ENCODE data around the gene NCAM1.
A peak's percentile ranks its signal among the peaks of the same experiment; 100 is the strongest.

NCAM1 gene

DNA sequence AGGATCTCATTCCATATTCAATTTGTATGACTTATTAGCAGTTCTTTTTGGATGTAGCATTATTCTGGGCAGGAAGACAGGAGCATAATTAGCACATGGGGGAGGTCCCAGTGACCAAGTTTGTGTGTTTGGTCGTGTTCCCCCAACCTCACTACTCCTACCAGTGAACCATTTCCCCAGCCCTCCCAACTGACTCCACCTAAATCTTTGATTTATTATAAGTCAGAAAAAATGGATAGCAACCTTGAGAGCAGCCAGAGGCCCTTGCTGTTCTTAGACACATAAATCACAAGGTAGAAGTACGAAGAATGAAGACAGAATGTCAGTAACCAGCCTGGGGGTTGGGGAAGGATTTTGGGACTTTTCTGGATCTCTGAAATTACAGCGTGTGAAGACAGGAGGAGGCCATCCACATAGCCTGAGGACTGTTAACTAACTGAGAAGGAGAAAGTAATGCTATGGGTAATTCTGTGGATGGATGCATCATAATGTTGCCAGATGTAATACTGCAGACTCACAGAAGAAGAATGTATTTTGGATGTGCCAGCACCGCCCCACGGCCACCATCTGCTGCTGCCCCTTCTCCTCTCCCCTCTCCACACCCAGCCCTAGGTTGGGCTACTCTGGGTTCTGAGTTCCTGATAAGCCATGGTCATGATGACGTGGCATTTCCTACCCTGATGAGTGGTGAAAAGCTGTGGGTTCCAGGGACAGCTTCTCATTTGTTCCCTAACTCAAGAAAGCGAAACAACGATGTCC lies 228.9 kb downstream of the NCAM1 start:
- H3K27ac ChIP-seq, result peak overlapping the region in 5 of 11 experiments; percentile 25 to 87 (median 79); a peak in 6 of 22 replicates
- no peak for TF ChIP-seq Cebpa-rat (IDR thresholded peaks at IDR 0.05)
- H3K4me3 ChIP-seq, result no peak overlapping the region
- peak overlapping the region in 6 of 11 experiments; percentile 7 to 89 (median 76); a peak in 11 of 22 replicates for H3K4me2 ChIP-seq
- H3K9ac ChIP-seq, result no peak overlapping the region
- H3K36me3 ChIP-seq, result no peaks in the 10 kb centered on the region
- H3K27me3 ChIP-seq, result no peaks in the 10 kb centered on the region
- H3K4me1 ChIP-seq, result peaks cover 0 to 49% (median 29%) of the 10 kb centered on the region in 10 experiments; a peak in 17 of 20 replicates
- H3K9me3 ChIP-seq (replicated peaks in 1 of 11), result no peaks in the 10 kb centered on the region
- no peaks in the 10 kb centered on the region for H4K20me1 ChIP-seq

DNA sequence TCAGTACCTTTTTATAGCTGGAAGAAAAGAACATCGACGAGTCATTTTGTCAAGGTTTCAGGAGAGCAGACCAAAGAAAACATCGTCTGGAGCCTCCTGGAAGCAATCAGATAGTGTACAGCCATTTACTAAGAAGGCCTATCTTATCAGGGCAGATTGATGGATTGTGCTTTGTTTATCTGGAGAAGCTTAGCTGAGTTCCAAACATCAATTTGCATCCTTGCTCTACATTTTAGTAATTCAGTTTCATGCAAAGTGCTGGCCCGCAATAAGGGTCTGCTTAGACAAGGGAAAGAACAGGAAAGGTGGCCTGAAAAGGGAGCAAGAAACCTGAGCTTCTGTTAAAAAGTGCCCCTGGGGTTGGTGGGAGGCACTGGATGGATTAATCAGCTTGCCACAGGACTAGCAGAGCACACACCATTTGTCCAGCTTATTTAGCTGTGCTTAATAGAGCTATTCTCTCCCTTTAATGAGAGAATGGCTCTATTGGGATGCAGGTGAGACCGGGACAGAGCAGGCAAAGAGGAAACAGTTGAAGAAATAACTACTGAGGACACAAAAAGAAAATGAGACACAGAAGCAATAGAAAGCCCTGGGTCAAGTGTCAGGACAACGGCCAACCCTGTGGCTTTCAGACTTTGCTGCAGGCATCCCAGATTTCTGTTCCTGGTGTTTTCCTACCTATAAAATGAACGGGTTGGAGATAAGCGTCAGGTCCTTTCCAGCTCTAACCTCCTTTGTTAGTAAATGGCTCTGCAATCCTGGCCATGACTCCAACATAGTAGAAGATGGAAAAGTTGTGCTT lies 231.1 kb downstream of the NCAM1 start:
- no peak overlapping the region for H3K9ac ChIP-seq
- H4K20me1 ChIP-seq, result no peaks in the 10 kb centered on the region
- H3K27ac ChIP-seq, result no peak overlapping the region
- no peaks in the 10 kb centered on the region for H3K36me3 ChIP-seq
- H3K4me3 ChIP-seq, result no peak overlapping the region
- no peak overlapping the region for H3K4me2 ChIP-seq
- no peak for TF ChIP-seq Cebpa-rat (IDR thresholded peaks at IDR 0.05)
- H3K4me1 ChIP-seq, result peaks cover 0 to 39% (median 29%) of the 10 kb centered on the region in 10 experiments; a peak in 17 of 20 replicates
- no peaks in the 10 kb centered on the region for H3K27me3 ChIP-seq
- no peaks in the 10 kb centered on the region for H3K9me3 ChIP-seq (replicated peaks in 1 of 11)

DNA sequence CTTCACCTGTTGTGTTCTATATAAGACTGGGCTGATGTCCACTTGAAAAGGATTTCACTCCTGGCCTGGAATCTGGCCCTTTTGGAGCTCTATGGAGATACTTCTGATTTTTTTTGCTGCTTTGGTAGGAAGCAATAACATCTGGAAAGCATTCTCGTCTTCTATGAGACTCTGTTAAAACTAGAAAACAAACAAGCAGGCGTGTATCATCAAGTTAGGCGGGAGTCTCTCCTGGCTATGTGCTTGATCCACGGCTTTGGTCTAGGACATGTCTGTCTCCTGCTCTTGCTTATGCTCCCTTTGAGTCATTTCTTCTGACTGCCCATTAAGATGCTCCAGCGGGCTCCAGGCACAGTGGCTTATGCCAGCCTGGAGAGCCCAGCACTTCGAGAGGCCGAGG lies 231.8 kb downstream of the NCAM1 start:
- H3K4me1 ChIP-seq, result peaks cover 0 to 33% (median 24%) of the 10 kb centered on the region in 10 experiments; a peak in 17 of 20 replicates
- H3K9me3 ChIP-seq (replicated peaks in 1 of 11), result no peaks in the 10 kb centered on the region
- H3K36me3 ChIP-seq, result no peaks in the 10 kb centered on the region
- no peaks in the 10 kb centered on the region for H4K20me1 ChIP-seq
- no peaks in the 10 kb centered on the region for H3K27me3 ChIP-seq
- H3K9ac ChIP-seq, result no peak overlapping the region
- H3K4me3 ChIP-seq, result no peak overlapping the region
- H3K4me2 ChIP-seq, result no peak overlapping the region
- no peak for TF ChIP-seq Cebpa-rat (IDR thresholded peaks at IDR 0.05)
- no peak overlapping the region for H3K27ac ChIP-seq

DNA sequence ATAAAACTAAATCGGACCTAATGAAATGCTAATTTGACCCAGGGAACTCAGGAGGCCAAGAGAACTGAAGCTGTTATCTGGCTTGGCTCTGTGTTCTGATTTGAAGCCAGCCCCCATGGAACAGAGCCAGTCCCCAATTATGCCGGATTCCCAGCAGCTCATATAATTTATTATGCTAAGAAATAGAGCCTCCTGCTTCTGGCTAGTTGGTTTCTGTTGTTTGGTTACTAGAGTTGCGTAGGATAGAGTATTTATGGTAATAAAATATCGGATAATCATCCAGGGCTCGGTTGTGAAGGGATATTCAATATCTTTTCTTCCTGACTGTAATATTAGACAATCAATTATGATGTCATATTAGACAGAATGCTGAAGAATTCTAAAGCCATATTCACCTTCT lies 232.7 kb downstream of the NCAM1 start:
- TF ChIP-seq Cebpa-rat (IDR thresholded peaks at IDR 0.05), result no peak
- H3K4me3 ChIP-seq, result no peak overlapping the region
- no peak overlapping the region for H3K9ac ChIP-seq
- no peaks in the 10 kb centered on the region for H4K20me1 ChIP-seq
- no peaks in the 10 kb centered on the region for H3K36me3 ChIP-seq
- no peaks in the 10 kb centered on the region for H3K27me3 ChIP-seq
- H3K4me2 ChIP-seq, result no peak overlapping the region
- H3K27ac ChIP-seq, result no peak overlapping the region
- H3K4me1 ChIP-seq, result peaks cover 0 to 24% (median 14%) of the 10 kb centered on the region in 10 experiments; a peak in 15 of 20 replicates
- no peaks in the 10 kb centered on the region for H3K9me3 ChIP-seq (replicated peaks in 1 of 11)

DNA sequence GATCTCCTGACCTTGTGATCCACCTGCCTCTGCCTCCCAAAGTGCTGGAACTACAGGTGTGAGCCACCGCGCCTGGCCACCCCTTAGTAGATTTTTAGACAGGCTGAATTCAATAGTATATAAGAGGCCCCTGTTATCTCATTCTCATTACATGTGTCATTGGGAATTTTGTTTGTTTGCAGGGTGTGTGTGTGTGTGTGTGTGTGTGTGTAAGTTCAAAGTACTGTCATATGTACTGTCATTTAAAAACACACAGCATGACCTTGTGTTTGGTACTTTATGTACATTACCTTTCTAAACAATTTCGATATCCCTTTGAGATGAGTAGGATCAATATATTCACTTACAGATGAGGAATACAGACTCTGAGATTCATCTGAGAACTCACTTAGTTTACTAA lies 234.5 kb downstream of the NCAM1 start:
- H3K4me2 ChIP-seq, result no peak overlapping the region
- no peaks in the 10 kb centered on the region for H3K9me3 ChIP-seq (replicated peaks in 1 of 11)
- H3K4me1 ChIP-seq, result peaks cover 0 to 15% (median 1%) of the 10 kb centered on the region in 10 experiments; a peak in 9 of 20 replicates
- H3K36me3 ChIP-seq, result no peaks in the 10 kb centered on the region
- no peak overlapping the region for H3K4me3 ChIP-seq
- H3K9ac ChIP-seq, result no peak overlapping the region
- H3K27ac ChIP-seq, result no peak overlapping the region
- no peak for TF ChIP-seq Cebpa-rat (IDR thresholded peaks at IDR 0.05)
- no peaks in the 10 kb centered on the region for H4K20me1 ChIP-seq
- no peaks in the 10 kb centered on the region for H3K27me3 ChIP-seq

DNA sequence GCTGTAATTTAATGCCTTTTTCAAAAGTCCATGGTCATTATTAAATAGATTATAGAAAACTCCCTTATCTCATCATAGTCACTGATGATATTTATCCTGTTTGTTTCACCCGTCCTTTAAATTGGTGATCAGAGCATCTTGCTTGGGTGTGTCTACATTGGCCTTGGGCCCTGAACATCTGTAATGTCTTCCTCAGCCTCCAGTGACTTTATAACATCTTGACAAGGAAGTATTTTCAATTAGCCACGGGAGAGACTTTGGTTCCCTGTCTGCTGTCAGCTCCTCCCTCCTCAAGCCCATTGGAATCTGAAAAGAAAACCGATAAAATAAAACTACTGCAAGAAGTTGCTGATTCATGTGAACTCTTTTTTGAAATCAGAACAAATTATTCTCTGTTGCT lies 236.2 kb downstream of the NCAM1 start:
- Histone ChIP-seq H4K20me1 (no peaks in the 10 kb centered on the region), H3K36me3 (no peaks in the 10 kb centered on the region), H3K9me3 (replicated peaks in 1 of 11) (no peaks in the 10 kb centered on the region), H3K9ac (no peak overlapping the region), H3K27me3 (no peaks in the 10 kb centered on the region), H3K27ac (no peak overlapping the region), H3K4me3 (no peak overlapping the region), H3K4me1 (peaks cover 0 to 25% (median 0%) of the 10 kb centered on the region in 10 experiments; a peak in 5 of 20 replicates), H3K4me2 (no peak overlapping the region)
- no peak for TF ChIP-seq Cebpa-rat (IDR thresholded peaks at IDR 0.05)

DNA sequence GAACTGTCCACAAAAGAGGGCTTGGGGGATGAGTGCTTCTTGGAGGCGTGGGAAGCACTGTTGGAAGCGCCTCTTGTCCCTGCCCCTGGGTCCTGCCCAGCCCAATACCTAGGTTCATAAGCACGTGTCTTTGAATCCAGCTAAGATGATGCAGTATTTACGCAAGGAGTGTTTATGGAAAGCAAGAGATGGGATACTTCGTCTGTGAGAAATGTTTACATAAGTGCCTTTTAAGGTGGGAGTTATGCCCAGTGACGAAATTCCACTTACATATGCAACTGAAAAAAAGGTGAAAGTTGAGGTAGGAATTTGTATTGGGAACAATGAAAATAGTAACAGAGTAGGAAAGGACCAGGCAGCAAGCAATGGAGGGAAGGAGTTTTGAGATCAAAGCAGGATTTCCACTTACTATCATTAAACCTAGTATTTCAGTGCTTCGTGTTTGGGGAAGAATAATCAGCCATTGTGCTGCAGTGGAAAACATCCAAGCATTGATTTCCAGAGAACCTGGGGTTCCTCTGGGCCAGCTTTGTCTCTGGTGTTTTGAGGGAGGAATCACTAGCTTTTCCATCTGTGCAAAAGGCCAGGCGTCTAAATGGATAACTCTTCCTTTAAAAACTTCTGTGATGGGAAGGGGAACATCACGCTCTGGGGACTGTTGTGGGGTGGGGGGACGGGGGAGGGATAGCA lies 237.9 kb downstream of the NCAM1 start:
- no peak overlapping the region for H3K27ac ChIP-seq
- H3K9me3 ChIP-seq (replicated peaks in 1 of 11), result no peaks in the 10 kb centered on the region
- H3K4me1 ChIP-seq, result peaks cover 0 to 41% (median 0%) of the 10 kb centered on the region in 10 experiments; a peak in 8 of 20 replicates
- H3K4me2 ChIP-seq, result no peak overlapping the region
- no peak for TF ChIP-seq Cebpa-rat (IDR thresholded peaks at IDR 0.05)
- H3K27me3 ChIP-seq, result no peaks in the 10 kb centered on the region
- H3K9ac ChIP-seq, result no peak overlapping the region
- H3K36me3 ChIP-seq, result no peaks in the 10 kb centered on the region
- no peak overlapping the region for H3K4me3 ChIP-seq
- H4K20me1 ChIP-seq, result no peaks in the 10 kb centered on the region

DNA sequence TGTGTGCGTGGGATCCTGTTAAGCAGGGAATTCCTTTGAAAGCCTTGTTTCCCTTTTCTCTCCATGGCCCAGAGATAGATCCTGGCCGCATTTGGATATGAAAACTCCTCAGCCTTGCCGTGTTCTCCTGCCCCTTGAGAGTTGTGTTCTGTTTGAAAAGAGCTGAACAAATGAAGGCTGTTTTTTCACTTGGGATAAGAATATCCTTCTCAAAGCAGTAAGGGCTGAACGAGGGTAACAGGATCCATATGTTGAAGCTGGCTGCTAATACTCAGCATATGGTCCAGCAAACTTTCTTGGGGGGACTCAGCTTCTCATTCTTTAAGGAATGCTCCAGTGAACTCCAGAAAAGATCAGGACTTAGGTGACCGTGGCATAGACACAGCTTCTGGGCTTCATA lies 238.6 kb downstream of the NCAM1 start:
- H3K36me3 ChIP-seq, result no peaks in the 10 kb centered on the region
- H3K4me1 ChIP-seq, result peaks cover 0 to 49% (median 0%) of the 10 kb centered on the region in 10 experiments; a peak in 8 of 20 replicates
- no peak for TF ChIP-seq Cebpa-rat (IDR thresholded peaks at IDR 0.05)
- no peaks in the 10 kb centered on the region for H3K27me3 ChIP-seq
- no peaks in the 10 kb centered on the region for H4K20me1 ChIP-seq
- no peak overlapping the region for H3K4me3 ChIP-seq
- no peak overlapping the region for H3K27ac ChIP-seq
- no peak overlapping the region for H3K9ac ChIP-seq
- peak overlapping the region in 1 of 11 experiments; percentile 50; a peak in 2 of 22 replicates for H3K4me2 ChIP-seq
- H3K9me3 ChIP-seq (replicated peaks in 1 of 11), result no peaks in the 10 kb centered on the region
